Erythroblast (primary cell): ENCODE data around the gene HSPA12A.

Experiments used
- GATA1 ChIP-seq: IDR thresholded peaks from 2 replicates; pipeline ENCODE4 v1.6.1; 2011; ENCODE audit warnings: low read depth, mild to moderate bottlenecking, control low read depth, low read length, moderate library complexity
- POLR2A ChIP-seq: IDR thresholded peaks from 2 replicates; pipeline ENCODE4 v1.6.1; 2011; ENCODE audit warnings: mild to moderate bottlenecking, low read length

GRCh38 chr10:116669080-116669479 lies 73.3 kb downstream of the HSPA12A start:
- TF ChIP-seq POLR2A = no peak
- TF ChIP-seq GATA1 = no peak
